GM21390 (cell line): Measurements from ENCODE around the gene LY6G5B.

Experiments
- ATAC-seq: cut with Tn5 transposase; IDR thresholded peaks from one replicate; pipeline ENCODE4 v1.9.1; 2021; ENCODE audit not compliant: unreplicated experiment

The LY6G5B gene

DNA sequence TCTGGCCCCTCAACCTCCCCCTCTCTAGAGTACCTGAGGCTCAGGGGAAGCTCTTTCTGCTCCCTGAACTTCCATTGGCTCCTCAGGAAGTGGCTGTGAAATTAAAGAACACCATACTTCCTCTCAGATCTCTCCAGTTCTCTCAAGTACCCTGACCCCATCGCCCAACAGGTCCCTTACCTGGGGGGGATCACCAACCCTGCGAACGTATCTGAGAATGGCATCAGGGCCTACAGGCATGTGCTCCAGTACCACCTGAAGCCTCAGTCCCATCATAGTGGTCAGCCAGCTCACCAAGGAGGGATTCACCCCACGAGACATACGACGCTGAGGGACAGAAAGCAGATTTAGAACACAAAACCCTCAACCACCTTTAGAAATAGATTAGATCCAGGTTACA, 29.2 kb upstream of the LY6G5B start:
- no peak for ATAC-seq

DNA sequence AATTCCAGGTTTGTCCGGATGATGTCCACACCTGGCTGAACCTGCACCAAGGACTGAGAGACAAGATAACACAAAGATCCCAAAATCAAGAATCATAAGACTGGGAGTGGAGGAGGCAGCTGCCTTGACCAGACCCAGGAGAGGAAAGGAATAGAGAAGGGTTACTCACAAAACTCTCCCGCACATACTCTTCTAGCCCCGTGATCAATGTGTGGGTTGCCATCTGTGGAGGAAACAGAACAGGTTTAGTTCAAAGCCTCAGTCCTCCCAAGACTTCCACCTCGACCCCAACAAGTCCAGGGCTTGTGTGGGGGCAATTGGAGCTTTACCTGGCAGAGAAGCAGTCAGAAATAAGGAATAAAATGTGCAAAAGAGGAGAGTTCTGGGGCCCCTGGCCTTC, 28.4 kb upstream of the LY6G5B start:
- no peak for ATAC-seq

DNA sequence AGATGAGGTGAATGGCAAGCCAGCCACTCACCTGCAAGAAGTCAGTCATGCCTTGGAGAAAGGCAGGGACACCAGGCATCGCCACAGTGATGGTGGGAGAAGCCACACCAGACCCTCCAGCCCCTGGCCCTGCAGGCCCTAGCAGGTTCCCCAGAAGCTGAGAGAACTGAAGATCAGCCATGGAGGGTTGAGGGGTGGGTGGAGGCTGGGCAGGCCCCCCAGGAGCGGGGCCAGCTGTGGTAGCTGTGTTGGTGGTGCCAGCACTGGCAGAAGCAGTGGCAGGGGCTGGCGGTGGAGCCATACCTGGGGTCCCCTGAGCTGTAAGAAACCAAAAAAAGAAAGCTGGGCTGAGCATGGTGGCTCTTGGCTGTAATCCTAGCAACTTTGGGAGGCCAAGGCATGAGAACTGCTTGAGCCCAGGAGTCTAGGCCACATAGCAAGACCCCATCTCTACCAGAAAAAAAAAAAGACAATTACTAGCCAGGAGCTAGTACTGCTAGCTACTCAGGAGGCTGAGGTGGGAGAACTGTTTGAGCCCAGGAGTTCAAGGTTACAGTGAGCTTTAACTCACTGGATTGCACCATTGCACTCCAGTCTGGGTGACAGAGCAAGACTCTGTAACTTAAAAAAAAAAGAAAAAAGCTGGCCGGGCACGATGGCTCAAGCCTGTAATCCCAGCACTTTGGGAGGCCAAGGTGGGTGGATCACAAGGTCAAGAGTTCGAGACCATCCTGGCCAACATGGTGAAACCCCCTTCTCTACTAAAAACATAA, 26.8 kb upstream of the LY6G5B start:
- ATAC-seq = no peak

DNA sequence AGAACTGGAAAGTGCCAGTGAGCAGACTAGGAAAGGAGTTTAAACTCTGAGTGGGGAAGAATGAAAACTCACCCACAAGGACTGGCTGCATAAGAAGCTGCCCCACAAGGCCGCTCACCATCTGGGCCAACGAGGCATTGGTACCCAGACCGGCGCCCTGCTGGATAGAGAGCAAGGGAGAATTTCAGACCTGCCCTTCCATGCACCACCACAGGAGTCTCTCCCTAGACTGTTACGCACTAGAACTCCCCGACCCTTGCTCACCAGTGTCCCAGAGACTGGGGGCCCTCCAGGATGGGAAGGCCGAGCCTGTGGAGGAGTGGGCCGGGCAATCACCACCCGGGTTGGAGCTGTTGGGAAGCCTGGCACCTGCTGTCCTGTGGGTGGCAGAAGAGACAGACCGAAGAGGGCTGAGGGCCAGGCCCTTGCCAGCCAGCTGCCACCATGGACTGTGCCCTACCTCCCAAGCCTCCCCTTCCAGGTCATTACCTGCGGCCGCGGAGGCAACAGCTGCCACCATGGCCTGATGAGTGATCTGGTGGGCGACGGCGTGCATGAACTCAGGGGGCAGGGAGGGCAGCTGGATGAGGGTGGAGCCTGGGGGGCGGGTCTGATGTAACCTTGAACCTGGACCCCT, 25.8 kb upstream of the LY6G5B start:
- ATAC-seq = no peak

DNA sequence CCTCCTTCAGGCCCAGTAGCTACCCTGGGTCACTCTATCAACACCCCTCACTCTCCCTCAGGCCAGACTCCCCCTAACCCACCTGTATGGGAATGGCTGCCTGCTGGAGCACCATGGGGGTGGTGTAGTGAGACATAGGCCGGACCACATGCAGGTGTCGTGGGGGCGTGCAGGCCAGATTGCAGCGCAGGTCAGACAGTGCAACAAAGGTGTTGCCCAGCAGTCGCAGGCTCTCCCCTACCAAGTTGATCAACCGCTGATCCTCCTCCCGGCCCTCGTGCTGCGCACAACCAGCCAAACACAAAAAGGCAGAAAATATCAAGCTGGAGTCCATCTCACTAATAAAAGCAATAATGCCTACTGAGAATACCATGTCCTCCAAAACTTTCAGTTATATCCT, 24.5 kb upstream of the LY6G5B start:
- ATAC-seq = no peak

DNA sequence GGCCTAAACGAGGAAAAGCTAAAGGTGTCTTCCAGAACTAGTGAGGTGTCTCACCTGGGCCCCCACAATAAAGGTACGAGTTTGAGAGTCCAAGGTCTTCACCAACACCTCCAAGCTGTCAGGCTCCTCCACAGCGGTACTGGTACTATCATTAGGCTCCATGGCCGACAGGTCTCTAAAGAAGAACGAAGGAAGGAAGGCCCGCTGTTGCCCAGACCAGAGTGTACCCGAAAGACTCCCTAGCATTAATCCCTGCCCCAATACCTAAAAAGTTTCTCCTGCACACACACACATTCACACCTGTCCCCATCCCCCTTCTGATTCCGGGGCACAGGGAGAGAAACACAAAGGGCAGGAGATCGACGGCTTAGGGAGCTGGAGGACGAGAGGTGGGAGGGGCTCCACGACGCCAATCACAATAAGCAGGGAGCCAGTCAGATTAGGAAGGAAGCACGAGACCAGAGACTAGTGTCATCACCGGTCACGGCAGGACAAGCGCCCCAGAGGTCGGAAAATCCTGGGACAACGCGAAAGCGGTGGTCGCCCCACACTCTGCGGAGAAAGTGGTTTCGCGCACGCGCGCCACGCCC, 18.1 kb upstream of the LY6G5B start:
- ATAC-seq = peak; percentile 34

DNA sequence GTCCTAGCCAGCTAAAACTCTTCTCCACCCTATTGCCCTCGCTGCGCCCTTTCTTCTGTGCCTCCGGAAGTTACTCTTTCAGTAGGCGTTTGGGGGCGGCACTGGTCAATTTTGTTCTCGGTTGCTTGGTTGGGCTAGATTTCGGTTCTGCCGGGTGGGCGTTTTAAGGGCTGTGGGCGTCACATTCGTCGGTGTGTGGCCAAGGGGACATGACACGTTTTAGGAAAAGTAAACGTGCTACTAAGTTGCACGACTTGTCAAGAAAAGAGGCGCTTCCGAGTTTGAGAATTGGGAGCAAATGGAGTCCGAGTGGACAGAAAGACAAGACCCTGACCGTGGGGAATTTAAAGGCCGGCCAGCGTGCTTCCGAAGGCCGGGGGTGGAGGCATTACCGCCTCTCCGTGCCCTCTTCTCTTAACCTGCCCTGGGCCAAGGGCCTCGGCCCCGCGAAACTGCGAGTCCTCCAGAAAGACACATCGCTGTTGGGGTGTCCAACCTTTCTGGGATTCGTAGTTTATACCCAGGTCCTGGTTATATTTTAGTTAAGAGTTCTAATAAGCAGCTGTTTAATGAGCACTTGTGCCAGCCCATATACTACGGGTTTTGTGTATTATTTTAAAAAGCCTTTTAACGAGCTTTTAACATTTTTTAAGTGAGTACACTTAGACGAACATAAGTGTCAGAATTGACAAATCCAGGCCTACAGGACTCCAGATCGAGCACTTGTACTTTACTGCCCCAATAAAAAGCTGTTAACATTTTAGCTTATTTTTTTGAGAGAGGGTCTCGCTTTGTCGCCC, 16.7 kb upstream of the LY6G5B start:
- peak; percentile 41 for ATAC-seq

DNA sequence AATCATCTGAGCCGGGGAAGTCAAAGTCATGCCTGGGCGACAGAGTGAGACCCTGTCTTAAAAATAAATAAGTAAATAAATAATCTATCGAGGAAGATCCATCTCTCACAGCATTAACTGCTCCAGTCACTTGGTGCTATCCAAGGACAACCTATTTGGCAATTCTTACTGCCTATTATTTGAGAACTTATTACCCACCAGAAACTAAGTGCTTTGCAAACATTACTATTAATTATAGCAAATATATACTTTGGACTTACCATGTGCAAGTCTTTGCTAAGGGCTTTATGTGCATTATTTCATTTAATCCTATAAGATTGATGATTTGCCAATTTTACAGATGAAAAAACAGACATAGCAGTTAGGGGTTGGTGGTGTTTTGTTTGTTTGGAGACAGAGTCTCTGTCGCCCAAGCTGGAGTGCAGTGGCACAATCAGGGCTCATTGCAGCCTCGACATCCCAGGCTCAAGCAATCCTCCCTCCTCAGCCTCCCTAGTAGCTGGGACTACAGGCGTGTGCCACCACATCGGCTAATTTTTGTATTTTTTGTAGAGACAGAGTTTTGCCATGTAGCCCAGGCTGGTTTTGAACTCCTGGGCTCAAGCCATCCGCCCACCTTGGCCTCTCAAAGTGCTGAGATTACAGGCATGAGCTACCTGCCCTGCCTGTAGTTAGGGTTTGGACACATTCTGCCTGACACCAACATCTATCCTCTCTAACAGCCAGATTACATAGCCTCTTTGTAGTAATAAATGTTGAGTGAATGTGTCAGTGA, 15.0 kb upstream of the LY6G5B start:
- no peak for ATAC-seq

DNA sequence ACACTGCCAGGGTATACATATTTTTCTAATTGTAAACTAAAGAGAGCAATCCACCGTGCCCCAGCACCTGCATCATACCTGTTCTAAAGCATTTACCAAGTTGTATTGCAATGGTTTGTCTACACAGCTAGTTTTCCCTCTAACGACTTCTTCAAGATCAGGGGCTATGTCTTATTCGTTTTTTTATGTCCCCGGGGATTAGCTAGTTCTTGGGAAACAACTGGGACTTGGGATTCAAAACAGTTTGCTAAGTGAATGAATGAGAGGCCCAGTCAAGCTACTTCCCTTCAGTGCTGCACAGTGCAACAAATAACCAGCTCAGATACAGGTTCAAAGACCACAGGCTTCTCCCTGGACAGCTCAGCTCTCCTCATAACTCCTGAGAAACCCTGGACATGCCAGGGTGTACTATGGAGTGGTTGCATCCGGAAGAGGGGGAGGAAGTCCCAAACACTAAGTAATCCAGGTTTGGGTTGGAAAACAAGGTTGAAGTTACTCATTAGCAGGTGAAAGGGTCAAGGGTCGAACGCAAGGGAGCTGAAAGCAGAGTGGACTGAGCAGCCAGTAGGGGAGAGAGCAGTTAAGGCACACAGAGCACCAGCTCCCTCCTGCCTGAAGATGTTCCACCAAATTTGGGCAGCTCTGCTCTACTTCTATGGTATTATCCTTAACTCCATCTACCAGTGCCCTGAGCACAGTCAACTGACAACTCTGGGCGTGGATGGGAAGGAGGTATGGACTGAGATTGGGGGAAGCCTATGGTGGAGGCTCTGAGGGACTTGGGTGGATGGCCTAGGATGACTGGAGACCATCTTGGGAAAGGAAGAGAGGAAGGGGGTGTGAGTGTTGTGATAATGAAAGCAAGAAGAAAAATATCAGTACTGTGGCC, 14.2 kb upstream of the LY6G5B start, which contains the start of gene APOM:
Gene APOM, plus strand, starts transcription at position 546 of the 889 bp plus-strand sequence. Its CDS starts 73 bp downstream, at position 619.
- no peak for ATAC-seq

DNA sequence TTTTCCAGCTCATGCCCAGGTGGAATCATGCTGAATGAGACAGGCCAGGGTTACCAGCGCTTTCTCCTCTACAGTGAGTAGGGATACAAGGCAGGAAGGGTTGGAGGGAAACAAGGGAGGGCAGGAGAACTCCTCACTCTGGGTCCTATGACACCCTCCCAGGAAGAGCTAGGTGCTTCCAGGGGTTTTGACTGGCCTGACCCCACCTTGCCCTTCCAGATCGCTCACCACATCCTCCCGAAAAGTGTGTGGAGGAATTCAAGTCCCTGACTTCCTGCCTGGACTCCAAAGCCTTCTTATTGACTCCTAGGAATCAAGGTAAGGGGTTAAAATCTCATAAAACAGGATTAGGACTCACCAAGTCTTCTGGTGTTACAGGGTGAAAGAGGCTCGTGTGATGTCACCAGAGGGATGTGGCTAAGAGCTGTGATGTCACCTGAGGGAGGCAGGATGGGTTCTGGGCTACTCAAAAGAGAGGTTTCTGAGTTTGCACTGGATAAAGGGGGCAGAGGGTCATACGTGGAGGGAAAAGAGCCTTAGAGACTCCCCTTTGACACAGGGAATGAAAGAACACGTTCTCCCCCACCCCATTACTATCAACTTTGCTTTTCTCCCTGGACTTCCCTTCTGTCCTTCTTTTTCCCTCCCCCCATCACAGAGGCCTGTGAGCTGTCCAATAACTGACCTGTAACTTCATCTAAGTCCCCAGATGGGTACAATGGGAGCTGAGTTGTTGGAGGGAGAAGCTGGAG, 12.2 kb upstream of the LY6G5B start:
- no peak for ATAC-seq

DNA sequence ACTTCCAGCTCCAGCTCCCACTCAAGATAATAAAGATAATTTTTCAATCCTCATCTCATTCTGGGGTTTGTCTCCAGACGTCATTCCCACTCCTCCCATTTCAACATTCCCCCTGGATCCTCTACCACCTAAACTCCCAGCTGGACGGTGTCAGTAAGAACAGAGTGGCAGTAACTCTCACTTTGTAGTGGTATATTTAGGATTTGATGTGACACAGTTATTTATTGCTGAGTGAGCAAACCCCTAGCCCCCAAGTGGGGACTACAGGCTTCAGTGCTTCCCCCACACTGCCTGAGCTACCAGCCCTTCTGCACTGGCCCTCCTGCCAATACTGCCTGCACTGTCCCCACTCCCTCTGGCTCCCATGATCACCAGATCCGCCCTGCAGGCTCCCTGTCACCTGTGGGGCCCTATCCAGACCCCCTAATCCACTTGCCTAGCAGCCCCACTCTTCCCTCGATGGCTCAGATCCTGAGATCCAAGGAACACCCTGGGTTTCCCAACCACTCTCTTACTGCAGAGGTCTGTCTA, 11.6 kb upstream of the LY6G5B start:
- no peak for ATAC-seq

DNA sequence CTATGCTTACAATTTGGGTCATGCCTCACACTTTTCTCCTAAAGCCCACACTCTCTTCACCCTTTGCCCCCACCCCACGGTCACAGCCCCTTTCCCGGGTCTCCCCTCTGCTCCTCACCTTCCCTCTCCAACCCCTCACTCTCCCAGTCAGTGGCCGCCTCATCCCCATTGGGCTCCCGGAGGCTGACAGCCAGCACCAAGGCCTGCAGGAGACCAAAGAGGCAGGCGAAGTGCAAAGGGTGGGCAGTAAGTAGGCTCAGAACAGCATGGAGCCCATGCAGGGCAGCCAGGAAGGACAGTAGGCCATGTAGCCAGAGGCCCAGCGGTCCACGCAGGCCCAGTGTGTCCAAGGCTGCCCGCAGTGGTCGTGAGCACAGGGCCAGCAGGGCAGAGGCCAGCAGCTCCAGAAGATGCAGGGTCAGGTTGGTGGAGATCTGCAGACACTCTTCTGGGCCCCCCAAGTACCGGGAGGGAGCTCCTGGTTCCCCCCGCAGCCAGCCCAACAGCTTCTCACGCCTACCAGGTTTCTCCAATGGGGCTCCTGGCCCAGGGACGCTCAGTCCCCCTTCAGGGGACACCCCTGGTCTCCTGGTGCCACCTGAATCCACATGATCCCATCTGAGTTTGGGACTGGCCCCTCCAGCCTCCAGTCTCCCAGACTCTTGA, 10.7 kb upstream of the LY6G5B start:
- no peak for ATAC-seq

DNA sequence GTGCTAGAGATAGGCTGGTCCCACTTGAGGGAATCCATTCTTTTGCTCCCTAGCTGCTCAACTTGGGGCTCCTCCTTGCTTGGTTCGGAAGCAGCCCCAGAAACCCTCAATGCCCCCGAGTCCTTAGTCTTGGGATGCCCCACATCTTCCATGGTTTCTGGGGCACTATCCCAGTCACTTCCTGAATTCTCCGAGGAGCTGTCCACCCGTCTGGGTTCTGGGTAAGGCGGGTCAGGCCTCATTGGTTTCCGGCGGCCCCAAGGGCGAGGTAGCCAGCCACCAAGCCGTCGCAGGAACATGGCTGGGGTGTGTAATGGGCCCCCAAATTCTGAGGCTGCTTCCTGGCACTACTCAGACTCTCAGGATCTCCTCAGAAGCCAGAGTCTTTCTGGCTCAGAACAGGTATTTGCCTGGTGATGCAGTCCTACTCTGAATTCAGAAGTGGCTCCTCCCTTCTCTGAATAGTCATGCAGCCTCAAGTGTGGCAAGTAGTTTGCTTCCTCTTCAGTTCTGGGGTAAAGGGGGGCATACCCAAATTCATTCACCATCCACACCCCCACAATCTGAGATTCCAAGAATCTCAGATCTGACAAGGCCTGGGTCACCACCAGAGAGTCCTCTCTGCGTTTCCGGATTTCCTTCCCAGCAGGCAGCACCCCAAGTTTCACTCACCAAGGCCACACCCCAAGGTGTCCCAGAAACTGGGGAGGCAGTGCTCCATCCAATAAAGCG, 10.0 kb upstream of the LY6G5B start:
- no peak for ATAC-seq

DNA sequence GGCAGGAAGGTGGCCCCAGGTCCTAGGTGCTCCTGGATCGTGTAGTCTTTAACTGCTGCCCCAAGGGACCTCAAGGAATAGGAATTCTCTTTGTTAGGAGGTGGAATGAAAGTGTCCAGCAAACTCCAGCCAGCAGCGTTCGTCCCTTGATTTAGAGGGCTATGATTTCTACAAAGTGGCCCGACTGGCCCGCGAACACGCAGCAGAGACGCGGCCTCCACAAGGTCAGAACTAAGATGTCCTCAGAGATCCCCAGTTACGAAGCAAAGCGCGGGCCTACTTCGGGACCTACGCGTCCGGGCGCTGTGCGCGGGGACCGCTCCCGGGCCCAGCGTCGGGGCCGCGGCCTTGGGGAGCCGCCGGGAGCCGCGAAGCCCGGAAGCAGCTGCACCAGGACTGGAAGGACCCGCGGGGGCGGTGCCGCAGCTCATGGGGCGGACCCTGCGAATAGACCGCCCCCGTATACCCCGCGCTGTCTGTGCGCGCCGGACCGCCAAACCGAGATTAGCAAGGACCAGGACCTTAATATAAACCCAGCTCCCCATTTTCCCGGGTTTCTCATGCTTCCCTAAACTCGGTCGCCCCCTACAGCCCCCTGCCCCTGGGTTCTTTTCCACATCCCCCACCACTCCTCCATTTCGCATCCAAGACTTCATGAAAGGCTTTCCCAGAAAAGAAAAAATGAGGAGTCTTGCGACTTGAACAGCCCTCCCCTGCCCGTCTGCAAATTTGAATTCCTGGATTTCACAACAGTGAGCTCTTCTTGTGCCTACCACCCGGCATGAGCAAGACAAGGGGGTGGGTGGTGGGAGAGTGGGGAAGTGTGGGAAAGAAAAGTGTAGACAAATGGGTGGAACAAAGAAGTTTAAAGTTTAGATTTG, 9.2 kb upstream of the LY6G5B start, which contains the start of gene C6orf47:
Gene C6orf47, minus strand, starts transcription at position 398 of the 881 bp plus-strand sequence. CDS start 831 bp downstream, outside the sequence.
- ATAC-seq = no peak

DNA sequence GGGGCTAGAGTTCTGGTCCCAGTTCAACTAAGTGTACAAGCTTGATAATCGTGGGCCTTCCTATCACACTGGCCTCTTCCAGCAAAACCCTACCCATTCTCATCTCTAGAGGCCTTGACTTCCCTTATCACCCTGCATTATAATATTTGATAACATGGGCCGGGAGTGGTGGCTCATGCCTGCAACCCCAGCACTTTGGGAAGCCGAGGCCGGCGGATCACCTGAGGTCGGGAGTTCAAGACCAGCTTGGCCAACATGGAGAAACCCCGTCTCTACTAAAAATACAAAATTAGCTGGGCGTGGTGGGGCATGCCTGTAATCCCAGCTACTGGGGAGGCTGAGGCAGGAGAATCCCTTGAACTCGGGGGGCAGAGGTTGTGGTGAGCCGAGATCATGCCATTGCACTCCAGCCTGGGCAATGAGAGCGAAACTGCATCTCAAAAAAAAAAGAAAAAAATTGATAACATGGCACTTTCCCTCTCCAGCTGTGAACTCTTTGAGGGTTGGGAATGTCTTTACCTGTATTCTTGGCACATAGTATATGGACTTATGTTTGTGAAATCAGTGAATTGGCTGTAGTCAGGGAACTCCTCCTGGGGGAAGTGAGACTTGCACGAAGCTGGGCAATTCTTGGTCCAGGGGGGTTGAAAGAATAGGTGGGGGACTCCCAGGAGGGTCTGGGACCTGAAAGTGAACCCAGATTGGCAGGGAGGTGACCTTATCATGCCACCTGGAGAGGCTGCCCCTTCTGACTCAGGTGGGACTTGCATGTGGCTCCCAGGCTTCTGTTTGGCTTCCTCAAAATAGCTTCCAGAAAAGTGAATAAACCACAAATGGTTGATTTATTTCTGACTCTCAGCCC, 8.3 kb upstream of the LY6G5B start:
- ATAC-seq = no peak
